GM18858 (cell line): ENCODE results near the gene ATP5PD.

Experiments used
- ATAC-seq: cut with Tn5 transposase; IDR thresholded peaks from one replicate; pipeline ENCODE4 v1.9.1; 2021; ENCODE audit not compliant: unreplicated experiment

ATP5PD gene

DNA sequence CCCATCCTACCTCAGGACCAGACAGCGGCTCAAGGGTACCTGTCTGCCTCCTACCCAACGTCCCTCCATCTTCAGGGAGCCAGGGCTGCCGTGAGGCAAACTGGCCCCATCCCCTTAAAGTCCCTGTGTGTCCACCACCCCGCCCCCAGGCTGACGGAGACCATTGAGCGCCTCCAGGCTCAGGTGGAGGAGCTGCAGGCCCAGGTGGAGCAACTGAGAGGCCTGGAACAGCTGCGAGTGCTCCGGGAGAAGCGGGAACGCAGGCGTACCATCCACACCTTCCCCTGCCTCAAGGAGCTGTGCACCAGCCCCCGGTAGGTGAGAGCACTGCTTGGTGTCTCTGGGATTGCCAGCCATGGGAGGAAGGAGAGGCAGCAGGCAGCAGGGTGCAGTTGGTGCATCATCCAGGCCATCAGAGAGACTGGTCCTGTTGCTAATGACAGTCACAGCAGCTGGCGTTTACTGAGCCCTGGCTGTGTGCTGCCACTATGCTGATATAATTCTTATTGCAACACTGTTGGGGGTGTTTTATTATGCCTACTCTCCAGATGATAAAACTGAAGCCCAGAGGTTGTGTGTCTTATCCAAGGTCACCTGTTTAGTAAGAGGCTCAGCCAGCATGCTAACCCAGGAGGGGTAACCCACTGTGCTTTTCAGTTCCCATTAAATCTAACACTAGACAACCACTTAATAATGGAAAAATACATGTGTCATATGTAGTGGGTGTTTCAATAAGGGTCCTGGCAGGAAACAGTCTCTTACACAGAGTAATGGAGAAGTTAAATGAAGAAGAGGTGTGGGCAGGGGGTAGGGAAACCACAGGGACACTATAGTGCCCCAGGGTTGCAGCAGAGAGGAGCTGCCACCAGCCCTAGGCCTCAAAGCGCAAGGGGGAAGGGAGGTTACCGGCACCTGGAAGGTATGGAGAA, 44.6 kb downstream of the ATP5PD start:
- no peak for ATAC-seq

DNA sequence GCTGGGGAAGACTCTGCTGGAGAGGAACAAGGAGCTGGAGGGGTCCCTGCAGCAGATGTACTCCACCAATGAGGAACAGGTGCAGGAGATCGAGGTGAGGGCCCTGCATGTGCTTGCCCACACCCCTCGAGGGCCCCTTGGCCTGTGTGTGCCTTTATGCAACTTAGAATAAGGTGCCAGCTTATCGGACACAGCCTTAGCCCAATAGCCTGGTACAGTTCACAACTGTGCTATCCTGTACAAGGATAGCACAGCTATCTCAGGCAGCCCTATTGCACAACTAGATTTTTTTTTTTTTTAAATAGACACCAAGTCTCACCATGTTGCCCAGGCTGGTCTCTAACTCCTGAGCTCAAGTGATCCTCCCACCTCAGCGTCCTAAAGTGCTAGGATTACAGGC, 47.2 kb downstream of the ATP5PD start:
- no peak for ATAC-seq

DNA sequence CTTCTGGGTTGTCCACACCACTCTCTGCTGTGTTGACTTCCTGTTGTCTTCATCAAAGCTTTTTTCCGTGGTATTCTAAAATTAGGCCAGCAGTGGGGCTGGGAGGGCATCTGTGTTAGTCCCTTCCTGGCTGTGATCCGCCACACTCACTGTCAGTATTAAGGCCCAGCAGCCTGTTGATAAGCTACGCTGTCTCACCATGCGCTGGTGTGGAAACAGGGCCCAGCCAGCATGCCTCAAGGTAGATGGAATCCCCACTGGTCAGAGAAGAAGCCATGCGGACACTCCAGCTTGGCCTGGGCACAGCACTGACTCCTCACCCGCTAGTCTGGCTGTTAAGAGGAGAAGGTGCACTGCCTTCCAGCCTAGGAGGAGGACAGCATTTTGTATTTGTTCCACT, 48.0 kb downstream of the ATP5PD start:
- no peak for ATAC-seq

DNA sequence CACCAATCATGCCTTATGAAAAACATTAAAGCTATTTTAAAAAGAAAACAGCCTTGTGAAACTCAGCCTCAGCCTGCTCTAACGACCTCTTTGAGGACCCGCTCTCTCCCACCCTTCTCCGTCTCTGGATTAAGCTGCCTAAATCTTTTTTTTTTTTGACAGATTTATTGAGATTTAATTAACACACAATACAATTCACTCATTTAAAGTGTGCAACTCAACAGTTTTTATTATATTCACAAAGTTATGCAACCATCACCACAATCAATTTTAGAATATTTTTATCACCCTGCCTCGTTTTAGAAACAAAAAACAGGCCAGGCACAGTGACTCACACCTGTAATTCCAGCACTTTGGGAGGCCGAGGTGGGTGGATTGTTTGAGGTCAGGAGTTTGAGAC, 50.9 kb downstream of the ATP5PD start:
- ATAC-seq, result no peak

DNA sequence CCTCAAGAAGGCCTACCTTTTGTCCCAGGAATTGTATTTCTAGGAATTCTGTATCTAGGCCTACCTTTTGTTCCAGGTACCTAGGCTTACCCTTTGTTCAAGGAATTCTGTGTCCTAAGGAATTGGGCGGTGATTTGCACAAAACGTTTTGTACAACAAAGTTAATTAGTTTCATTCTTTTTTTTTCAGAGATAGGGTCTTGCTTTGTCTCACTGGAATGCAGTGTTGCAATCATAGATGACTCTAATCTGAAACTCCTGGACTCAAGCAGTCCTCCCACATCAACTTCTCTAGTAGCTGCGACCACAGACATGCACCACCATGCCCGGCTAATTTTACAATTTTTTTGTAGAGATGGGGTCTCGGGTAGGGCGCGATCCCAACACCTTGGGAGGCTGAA, 52.3 kb downstream of the ATP5PD start:
- no peak for ATAC-seq

DNA sequence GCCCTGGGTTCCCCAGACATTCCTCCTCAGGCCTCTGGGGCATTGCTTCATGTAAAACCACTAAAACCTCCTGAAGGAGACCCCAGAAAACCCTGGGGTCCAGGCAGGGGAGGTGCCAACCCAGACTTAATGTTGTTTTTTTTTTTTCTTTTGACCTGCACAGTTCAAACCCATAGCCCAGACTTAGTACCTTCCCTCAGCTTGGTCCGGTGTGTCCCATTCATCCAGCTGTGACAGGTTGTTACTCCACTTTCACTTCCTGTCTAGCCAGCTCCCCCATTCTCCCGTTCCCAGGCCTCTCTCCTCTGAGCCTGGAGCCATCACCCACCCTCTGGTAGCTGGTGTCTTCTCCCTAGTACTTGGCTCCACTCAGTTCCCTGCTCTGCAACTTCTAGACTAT, 54.5 kb downstream of the ATP5PD start:
- no peak for ATAC-seq

DNA sequence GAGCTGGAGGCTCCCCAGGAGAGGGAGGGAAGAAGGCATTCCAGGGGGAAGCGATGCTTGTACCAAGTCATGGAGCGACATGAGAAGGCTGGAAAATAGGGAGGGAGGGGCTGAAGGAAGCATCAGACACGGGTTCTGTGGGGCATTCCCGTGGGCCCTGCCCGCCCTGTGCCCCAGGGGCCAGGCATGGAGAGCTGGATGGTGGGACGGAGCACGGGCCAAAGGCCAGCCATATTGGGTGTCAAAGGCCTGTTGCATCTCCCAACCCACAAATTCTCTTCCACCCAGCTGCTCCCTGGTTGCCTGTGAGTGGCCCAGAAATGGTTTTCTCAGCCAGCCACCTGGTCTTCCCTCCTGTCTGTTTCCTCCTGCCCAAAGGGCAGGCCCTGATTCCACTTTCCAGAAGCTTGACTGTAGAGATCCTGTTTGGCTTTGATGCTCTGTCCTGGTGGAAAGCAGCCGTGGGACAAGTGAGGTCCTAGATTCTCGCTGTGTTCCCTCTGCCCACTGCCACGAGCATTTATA, 56.1 kb downstream of the ATP5PD start:
- ATAC-seq, result no peak
